Activated T-helper 9 cell treated with anti-CD3 and anti-CD28 coated beads, Interleukin-2, amount 50 U/mL, for 16 hours (primary cell): Measurements from ENCODE around the gene ACMSD.

Experiments used
- DNase-seq: peaks from one replicate; pipeline ENCODE4 v3.0.0-alpha.2; 2020; ENCODE audit warnings: low read depth

The ACMSD gene

GRCh38 chr2:134949981-134950708 lies 111.7 kb downstream of the ACMSD start:
- no peak for DNase-seq

DNA sequence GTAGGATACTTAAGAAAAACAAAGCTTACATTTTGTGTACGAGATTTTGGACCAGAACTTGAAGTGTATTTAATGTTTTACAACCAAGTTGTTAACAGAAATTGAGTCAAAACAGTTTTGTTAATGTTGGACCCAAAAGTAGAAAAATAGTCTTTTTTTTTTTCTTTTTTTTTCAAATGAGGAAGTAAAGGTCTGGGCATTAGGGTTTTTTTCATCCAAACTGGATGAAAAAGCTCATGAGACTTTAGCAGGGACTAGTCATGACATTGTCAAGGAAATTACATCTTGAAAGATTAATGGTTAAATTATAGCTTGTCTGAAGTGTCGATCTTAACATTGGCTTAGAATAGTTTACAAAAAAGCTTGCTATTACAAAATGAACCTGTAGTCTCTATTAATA lies 112.5 kb downstream of the ACMSD start:
- DNase-seq = no peak
